ENCODE measurements around the gene COG5.
"Not testable (repeated sequence)": the region's sequence is repeated elsewhere in the genome, so short reads cannot be mapped to it uniquely, and the experiment has no call there.

COG5 gene

GRCh38 chr7:107579885-107580715 is 16.4 kb upstream of the COG5 start, which contains the start of gene BCAP29:
Gene BCAP29 (plus strand): TSS chr7:107580246. CDS start chr7:107580773, 527 bp downstream.
- DNase-seq = peak; percentile 86

GRCh38 chr7:107579554-107579884 is 15.8 kb upstream of the COG5 start:
- DNase-seq = no peak

- no peak for DNase-seq
Observed at GRCh38 chr7:107573537-107573936, 9.8 kb upstream of the COG5 start.

- DNase-seq = no peak
Observed at GRCh38 chr7:107570298-107570697, 6.6 kb upstream of the COG5 start.

- DNase-seq = no peak
Observed at GRCh38 chr7:107564553-107565298, 1.0 kb upstream of the COG5 start.

GRCh38 chr7:107563081-107563774 is 492 bp downstream of the COG5 start:
- peak; percentile 22 for DNase-seq

- DNase-seq = peak; percentile 59
Observed at GRCh38 chr7:107560898-107561516, 2.7 kb downstream of the COG5 start.

GRCh38 chr7:107559864-107560263 is 3.9 kb downstream of the COG5 start:
- peak; percentile 17 for DNase-seq

GRCh38 chr7:107555893-107556292 is 7.8 kb downstream of the COG5 start:
- DNase-seq = no peak

GRCh38 chr7:107551936-107552335 is 11.8 kb downstream of the COG5 start:
- no peak for DNase-seq

- DNase-seq = no peak
Observed at GRCh38 chr7:107544848-107545591, 18.7 kb downstream of the COG5 start.

GRCh38 chr7:107543338-107543993 is 20.3 kb downstream of the COG5 start:
- no peak for DNase-seq

GRCh38 chr7:107538001-107538400 is 25.7 kb downstream of the COG5 start:
- DNase-seq = no peak

GRCh38 chr7:107537228-107537627 is 26.5 kb downstream of the COG5 start:
- not testable (repeated sequence) for DNase-seq

GRCh38 chr7:107534139-107534538 is 29.6 kb downstream of the COG5 start:
- no peak for DNase-seq

- peak; percentile 2 for DNase-seq
Observed at GRCh38 chr7:107530751-107531150, 33.0 kb downstream of the COG5 start.

- no peak for DNase-seq
Observed at GRCh38 chr7:107528461-107528860, 35.3 kb downstream of the COG5 start.

GRCh38 chr7:107527196-107527595 is 36.5 kb downstream of the COG5 start:
- DNase-seq = no peak

- no peak for DNase-seq
Observed at GRCh38 chr7:107526672-107527071, 37.0 kb downstream of the COG5 start.

GRCh38 chr7:107506674-107507339 is 56.9 kb downstream of the COG5 start:
- peak; percentile 69 for DNase-seq

- no peak for DNase-seq
Observed at GRCh38 chr7:107505997-107506673, 57.6 kb downstream of the COG5 start.
